Muscle layer of duodenum (tissue), 2 donors: ENCODE data around the gene NTNG2.

Source experiments
- H3K27ac ChIP-seq: one replicate; pipeline ENCODE4 v1.7.0; 2013; ENCODE audit warnings: mild to moderate bottlenecking, low read length
- H3K27me3 ChIP-seq: one replicate; pipeline ENCODE4 v1.7.0; 2013; ENCODE audit warnings: low read depth, mild to moderate bottlenecking, control low read depth, low read length
- H3K36me3 ChIP-seq, 2 donors: one replicate each; pipeline ENCODE4 v1.7.0; 2013; ENCODE audit warnings: low read length in 2 of 2, control low read depth in 1 of 2, mild to moderate bottlenecking in 1 of 2; ENCODE audit not compliant: insufficient read depth in 2 of 2, control insufficient read depth in 1 of 2
- H3K4me1 ChIP-seq, 2 donors: one replicate each; pipeline ENCODE4 v1.7.0; 2013; ENCODE audit warnings: low read length in 2 of 2, mild to moderate bottlenecking in 2 of 2, control low read depth in 1 of 2, moderate library complexity in 1 of 2; ENCODE audit not compliant: insufficient read depth in 2 of 2, control insufficient read depth in 1 of 2
- H3K4me3 ChIP-seq, 2 donors: one replicate each; pipeline ENCODE4 v1.7.0; 2013; ENCODE audit warnings: low read length in 2 of 2, low read depth in 1 of 2, mild to moderate bottlenecking in 1 of 2
- H3K9me3 ChIP-seq, 2 donors: one replicate each; pipeline ENCODE4 v1.7.0; 2013; ENCODE audit warnings: low read length in 2 of 2, control low read depth in 1 of 2, mild to moderate bottlenecking in 1 of 2; ENCODE audit not compliant: control insufficient read depth in 1 of 2
- donor health status: healthy.

The NTNG2 gene

DNA sequence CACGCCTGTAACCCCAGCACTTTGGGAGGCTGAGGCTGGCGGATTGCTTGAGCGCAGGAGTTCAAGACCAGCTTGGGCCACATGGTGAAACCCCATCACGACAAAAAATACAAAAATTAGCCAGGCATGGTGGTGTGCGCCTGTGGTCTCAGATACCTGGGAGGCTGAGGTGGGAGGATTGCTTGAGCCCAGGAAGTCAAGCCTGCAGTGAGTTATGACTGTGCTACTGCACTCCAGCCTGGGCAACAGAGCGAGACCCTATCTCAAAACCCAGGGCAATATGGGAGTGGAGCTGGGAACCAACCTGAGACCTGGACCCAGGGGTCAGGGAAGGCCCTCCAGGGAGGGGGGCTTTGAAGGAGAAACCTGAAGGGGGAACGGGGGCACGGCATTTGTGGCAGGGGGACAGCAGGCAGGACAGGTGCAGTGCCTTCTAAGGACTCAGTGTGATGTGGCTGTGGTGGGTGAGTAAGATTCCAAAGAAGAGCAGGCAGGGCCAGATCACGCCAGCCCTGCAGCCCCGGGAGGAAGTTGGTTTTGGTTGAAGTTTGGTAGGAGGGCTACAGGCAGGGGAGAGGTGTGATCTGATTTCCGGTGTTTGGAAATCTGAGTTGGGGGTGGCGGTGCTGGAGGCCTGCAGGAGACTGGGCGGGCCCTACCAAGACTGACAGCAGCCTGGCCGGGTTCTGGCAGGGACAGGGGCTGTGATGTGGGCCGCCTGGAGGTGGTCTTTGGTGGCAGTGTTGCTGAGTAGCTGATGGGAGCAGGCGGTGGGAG lies 46.2 kb downstream of the NTNG2 start:
- Histone ChIP-seq H3K27me3 (no peaks in the 10 kb centered on the region), H3K27ac (no peak overlapping the region), H3K36me3 (no peaks in the 10 kb centered on the region), H3K4me1 (no peaks in the 10 kb centered on the region), H3K9me3 (peaks cover 0 to 7% of the 10 kb centered on the region in 2 donors), H3K4me3 (no peak overlapping the region)

DNA sequence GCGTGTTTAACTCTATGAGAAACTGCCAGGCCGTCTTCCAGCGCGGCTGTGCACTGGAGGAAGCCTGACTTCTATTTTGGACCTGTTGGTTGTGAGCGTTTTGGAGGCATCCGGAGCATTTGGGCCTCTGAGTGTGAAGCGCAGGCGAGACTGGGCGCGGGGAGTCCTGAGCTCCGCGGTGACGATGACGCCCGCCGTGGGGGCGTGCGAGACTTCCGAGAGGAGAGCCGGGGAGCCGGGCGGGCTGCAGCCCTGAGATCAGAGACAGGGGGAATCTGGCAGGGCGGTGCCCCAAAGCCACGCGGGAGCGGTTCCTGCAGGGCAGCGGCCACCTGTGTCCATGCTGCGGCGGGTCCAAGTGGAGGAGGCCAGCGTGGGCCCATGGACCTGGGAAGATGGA lies 47.4 kb downstream of the NTNG2 start:
- no peaks in the 10 kb centered on the region for H3K27me3 ChIP-seq
- no peak overlapping the region for H3K4me3 ChIP-seq
- no peaks in the 10 kb centered on the region for H3K36me3 ChIP-seq
- H3K27ac ChIP-seq, result no peak overlapping the region
- peaks cover 0 to 7% of the 10 kb centered on the region in 2 donors for H3K9me3 ChIP-seq
- H3K4me1 ChIP-seq, result peaks cover 0 to 4% of the 10 kb centered on the region in 2 donors

DNA sequence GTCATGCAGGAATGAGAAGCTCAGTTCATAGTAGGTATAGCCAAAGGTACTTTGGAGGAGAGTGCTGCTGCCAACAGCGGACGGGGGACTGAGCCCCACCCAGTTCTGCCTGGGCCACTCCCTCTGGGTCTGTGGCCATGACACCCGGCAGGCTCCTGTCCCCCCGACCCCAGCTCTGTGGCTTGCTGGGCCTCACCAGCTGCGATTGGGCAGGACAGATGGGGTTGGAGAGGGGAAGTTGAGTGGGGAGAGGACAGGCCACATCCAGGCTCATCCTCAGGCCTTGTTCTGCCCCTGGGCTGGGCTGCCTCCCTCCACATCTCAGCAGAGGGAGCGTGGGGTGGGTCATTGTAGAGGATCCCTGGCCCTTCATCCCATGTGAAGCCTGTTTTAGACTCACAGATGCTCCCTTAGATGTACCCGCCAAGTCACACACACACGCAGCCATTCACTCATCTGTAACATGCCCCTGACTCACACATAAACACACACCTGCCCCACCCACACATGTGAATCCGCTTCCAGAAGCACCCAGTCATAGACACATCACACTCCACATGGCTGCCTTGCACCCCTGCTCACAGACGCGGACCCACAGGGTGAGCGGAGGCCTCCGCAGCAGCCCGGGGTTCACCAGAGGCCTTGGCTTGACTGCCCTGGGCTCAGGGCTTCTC lies 48.8 kb downstream of the NTNG2 start:
- Histone ChIP-seq H3K36me3 (no peaks in the 10 kb centered on the region), H3K4me1 (peaks cover 0 to 4% of the 10 kb centered on the region in 2 donors), H3K9me3 (no peaks in the 10 kb centered on the region), H3K27me3 (no peaks in the 10 kb centered on the region), H3K4me3 (no peak overlapping the region), H3K27ac (no peak overlapping the region)

DNA sequence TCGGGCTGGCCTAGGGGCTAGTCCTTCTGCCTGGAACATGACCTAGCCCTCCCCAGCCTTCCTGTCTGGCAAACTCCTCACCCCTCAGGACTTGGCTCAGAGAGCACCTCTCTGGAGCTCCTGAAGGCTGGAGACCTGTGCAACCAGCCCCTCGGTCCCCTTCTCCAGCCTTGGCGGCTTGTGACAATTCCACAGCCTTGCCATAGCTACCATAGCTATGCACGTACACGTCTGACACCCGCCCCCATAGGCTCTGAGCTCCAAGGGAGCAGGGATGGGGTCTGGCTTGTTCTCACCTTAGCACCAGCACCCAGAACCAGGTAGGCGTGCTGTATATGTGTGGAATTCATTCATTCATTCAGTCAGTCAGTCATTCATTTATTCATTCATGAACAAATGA lies 49.7 kb downstream of the NTNG2 start:
- Histone ChIP-seq H3K27me3 (no peaks in the 10 kb centered on the region), H3K36me3 (no peaks in the 10 kb centered on the region), H3K9me3 (no peaks in the 10 kb centered on the region), H3K4me1 (peaks cover 0 to 4% of the 10 kb centered on the region in 2 donors), H3K4me3 (no peak overlapping the region), H3K27ac (no peak overlapping the region)

DNA sequence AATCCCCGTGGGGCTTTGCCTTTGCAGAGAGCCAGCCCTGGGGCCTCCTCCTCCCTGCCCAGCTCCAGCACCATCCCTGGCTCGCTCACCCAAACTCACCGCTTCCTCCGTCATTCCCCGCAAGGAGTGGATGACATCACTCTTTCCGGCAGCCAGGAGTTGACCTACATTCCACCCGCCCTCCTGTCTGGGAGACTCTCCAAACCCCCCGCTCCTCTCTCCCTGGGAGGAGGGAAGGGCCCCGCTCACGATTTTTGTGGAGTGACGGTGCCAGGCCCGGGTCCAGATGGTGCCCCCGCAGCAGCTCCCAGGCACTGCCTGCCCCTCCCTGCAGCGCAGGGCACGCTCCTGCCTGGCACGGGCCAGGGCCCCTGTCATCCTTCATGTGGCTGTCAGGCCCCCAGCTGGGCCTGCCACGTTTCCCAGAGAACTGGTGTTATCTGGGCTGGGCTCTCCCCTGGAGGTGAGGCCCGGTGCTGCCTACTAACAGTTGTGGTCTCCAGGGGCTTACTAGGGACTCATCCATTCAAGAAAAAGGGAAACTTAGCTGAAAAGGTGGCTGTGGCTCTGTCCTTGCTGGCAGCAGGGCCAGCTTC lies 52.3 kb downstream of the NTNG2 start:
- Histone ChIP-seq H3K4me3 (no peak overlapping the region), H3K27me3 (no peaks in the 10 kb centered on the region), H3K9me3 (no peaks in the 10 kb centered on the region), H3K4me1 (peaks cover 0 to 4% of the 10 kb centered on the region in 2 donors), H3K27ac (no peak overlapping the region), H3K36me3 (no peaks in the 10 kb centered on the region)

DNA sequence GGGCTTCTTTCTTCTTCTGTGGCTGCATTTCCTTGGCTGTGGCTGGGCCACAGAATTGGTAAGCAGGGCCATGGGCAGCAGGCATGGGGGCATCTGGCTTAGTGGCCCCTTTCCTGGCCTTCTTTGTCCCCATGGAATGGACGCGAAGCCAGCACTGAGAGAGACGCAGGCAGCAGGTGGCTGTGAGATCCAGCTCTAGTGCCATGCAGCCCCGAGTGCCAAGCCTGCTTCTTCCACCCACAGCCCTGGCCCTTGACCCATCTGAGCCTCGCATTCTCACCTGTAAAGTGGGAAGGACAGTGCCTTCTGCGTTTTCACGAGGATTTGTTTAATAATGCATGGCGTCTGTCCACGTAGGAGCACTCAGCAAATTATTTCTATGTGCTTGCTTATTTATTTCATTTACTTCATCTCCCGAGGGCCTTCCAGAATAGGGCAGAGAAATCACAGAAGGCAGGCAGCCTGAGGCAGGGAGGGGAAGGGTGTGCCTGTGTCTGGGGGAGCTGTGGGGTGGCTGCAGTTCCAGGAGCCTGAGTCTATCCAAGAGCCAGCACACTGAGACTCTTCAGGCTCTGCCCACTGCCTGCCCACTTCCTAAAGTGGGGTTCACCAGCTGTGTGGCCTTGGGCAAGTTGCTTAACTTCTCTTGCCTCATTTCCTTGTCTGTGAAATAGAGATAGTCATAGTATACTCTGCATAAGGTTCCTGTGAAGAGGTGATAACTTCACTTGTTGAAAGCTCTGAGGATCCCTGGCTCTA lies 55.2 kb downstream of the NTNG2 start:
- H3K4me1 ChIP-seq, result peaks cover 0 to 4% of the 10 kb centered on the region in 2 donors
- H3K27ac ChIP-seq, result no peak overlapping the region
- no peak overlapping the region for H3K4me3 ChIP-seq
- H3K27me3 ChIP-seq, result no peaks in the 10 kb centered on the region
- no peaks in the 10 kb centered on the region for H3K36me3 ChIP-seq
- H3K9me3 ChIP-seq, result no peaks in the 10 kb centered on the region

DNA sequence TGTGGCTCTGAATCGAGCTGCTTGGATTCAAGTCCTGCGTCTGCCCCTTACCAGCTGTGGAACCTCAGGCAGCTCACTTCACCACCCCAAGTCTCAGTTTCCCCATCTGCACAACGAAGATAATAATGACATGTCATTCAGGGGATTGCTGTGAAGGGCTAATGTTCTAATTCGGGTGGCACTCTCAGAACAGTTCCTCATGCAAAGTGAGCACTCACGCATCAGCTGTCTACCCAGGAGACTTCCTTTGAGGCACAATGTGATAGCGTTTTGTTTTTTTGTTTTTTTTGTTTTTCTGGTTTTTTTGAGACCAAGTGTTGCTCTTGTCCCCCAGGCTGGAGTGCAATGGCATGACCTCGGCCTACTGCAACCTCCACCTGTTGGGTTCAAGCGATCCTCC lies 56.4 kb downstream of the NTNG2 start:
- no peaks in the 10 kb centered on the region for H3K36me3 ChIP-seq
- peaks cover 0 to 4% of the 10 kb centered on the region in 2 donors for H3K4me1 ChIP-seq
- no peaks in the 10 kb centered on the region for H3K9me3 ChIP-seq
- no peak overlapping the region for H3K27ac ChIP-seq
- no peaks in the 10 kb centered on the region for H3K27me3 ChIP-seq
- no peak overlapping the region for H3K4me3 ChIP-seq

DNA sequence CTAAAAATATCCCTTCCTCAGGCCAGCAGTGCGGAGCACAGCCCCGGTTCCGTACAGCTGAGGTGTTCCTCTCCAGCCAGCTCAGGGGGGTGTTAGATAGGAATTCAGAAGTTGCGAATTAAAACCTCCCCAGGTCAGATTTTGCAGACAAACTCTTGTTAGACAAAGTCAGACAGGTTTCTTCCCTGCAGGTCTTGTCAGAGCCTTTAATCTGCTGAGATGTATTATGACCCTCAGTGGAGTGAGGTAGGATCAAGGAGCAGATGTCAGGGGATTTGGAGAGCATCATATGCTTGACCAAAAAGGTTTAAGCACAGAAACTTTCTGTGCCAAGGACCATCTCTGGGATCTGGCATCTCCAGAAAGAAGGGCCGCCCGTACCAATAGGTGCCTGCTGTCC lies 60.1 kb downstream of the NTNG2 start:
- Histone ChIP-seq H3K27me3 (no peaks in the 10 kb centered on the region), H3K4me3 (no peak overlapping the region), H3K27ac (no peak overlapping the region), H3K36me3 (no peaks in the 10 kb centered on the region), H3K4me1 (no peaks in the 10 kb centered on the region), H3K9me3 (no peaks in the 10 kb centered on the region)

DNA sequence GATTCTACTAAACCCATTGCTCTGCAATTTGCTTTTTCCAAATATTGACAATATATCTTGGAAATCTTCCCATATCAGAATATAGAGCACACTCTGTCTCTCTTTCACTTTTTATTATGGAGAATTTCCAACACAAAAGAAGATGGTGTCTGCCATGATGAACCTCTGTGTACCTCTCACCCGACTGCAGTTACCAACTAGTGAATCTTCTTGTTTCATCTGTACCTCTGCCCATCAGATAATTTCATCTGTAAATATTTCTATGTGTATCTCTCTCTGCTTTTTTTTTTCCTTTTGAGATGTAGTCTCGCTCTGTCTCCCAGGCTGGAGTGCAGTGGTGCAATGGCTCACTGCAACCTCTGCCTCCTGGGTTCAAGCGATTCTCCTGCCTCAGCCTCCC lies 62.8 kb downstream of the NTNG2 start:
- no peak overlapping the region for H3K4me3 ChIP-seq
- no peaks in the 10 kb centered on the region for H3K4me1 ChIP-seq
- no peak overlapping the region for H3K27ac ChIP-seq
- no peaks in the 10 kb centered on the region for H3K9me3 ChIP-seq
- H3K27me3 ChIP-seq, result no peaks in the 10 kb centered on the region
- H3K36me3 ChIP-seq, result no peaks in the 10 kb centered on the region

DNA sequence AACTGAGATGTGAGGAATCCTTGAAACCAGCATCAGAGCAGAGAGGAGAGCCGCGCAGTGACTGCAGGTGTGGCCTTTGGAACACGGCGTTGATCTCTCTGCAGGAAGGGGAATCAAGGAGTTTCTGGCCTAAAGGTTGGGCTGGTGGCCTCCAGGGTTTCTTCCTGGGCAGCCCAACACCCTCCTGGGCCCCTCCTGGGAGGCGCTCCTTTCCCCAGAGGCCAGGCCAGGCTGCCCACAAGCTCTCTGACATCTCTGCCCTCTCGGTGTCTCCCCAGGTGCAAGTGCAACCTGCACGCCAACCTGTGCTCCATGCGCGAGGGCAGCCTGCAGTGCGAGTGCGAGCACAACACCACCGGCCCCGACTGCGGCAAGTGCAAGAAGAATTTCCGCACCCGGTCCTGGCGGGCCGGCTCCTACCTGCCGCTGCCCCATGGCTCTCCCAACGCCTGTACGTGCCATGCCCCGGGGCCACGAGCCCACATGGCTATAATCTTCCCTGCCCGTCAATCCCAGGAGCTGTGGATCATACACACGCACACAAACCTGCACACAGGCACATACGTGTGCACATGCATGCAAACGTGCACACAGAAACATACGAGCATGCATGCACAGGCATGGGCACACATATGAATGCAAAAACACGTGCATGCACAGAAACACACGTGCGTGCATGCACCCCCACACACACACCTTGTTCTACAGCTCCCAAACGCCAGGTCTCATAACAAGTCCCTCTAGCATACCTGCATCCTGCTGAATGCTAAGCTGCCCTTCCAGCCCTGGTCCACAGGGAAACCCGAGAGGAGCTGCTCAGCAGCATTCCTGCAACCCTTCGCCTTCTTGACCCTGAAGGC lies 64.9 kb downstream of the NTNG2 start:
- no peaks in the 10 kb centered on the region for H3K27me3 ChIP-seq
- H3K4me1 ChIP-seq, result no peaks in the 10 kb centered on the region
- no peak overlapping the region for H3K27ac ChIP-seq
- H3K36me3 ChIP-seq, result no peaks in the 10 kb centered on the region
- H3K9me3 ChIP-seq, result no peaks in the 10 kb centered on the region
- H3K4me3 ChIP-seq, result no peak overlapping the region
